NCI-H187 (cell line): ENCODE results near the gene CD69.
"Not testable (repeated sequence)": the region's sequence is repeated elsewhere in the genome, so short reads cannot be mapped to it uniquely, and the experiment has no call there.

Source experiments
- DNase-seq, 2 experiments: peaks; one replicate each; lab custom pipeline; 2025; lab: John Stamatoyannopoulos, UW

The CD69 gene

GRCh38 chr12:9750276-9751203, 10.2 kb downstream of the CD69 start:
- DNase-seq = peak in 1 of 2 experiments; percentile 14

DNA sequence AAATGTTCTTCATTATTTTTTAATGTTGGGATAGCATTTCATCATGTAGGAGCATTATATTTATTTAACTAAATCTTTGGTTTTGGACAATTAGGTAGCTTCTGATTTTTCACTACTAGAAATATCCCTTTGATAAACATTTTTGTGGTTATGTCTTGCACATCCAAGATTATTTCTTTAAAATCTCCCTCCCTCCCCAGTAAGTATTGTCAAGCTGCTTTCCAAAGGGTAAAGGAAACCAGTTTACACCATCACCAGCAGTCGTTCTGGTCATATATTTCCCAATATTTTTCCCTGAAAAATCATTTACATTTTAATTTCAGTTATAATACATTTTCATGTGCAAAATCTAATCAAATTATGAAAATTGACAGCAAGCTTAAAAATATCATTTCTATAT, 11.1 kb downstream of the CD69 start:
- no peak for DNase-seq

- DNase-seq = no peak
Observed at GRCh38 chr12:9745199-9745598, 15.5 kb downstream of the CD69 start.

DNA sequence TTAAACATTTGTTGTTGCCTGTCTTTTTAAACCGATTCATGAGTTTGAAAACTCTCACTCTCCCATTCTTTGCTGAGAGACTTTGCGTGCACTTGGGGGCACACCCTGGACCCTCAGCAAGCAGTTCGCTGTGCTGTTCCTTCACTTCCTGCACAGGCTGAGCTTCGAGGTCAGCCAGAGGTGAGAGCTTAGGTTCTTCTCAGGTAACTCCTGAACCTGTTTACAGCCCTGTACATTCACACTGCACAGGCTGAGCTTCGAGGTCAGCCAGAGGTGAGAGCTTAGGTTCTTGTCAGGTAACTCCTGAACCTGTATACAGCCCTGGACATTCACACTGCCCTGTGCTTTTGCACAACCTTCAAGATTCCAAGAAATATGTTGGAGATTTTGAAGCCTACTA, 18.0 kb downstream of the CD69 start:
- no peak for DNase-seq

DNA sequence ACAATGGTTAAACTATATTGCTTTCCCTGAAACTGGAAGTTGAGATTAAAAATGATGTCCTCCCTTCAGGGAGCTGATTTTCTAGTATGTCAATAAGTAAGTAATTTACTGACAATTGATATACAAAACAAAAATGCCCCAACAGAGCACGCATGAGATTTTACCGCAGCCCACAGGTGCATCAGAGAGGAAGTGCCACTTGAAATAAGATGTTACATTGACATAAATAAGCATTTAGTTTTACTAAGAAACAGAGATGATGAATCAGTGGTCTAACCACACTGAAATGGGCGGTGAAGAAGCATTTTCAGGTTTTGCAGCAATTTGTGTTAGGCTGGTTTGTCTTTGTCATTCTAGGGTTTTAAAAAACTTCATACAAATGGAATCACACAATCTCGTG, 19.0 kb downstream of the CD69 start:
- DNase-seq = no peak

DNA sequence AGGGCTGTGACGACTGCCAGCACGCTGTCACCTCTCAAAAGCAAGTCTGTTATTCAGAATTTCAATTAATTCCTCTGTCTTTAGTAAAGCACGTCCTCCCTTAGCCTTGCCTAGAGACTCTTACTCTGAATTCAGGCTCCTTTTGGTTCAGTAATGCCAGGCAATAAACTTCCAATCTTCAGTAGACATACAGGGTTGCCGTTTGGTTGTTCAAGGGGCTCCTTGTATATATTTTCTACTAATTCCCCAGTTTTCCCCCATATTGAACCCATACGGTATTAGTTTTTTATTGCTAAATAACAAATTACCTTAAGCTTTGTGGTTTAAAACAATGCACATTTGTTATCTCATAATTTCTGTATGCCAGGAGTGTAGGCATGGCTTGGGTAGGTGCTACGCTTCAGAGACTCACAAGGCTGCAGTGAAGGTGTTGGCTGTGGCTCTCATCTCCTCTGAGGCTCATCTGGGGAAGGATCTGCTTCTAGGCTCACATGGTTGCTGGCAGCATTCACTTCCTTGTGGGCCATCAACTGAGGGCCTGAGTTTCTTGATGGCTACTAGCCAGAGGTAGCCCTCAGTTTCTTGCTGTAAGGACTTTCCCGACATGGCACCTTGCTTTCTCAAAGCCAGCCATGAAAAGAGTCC, 20.5 kb downstream of the CD69 start:
- DNase-seq = no peak

GRCh38 chr12:9739404-9740105, 21.1 kb downstream of the CD69 start:
- DNase-seq = not testable (repeated sequence)

- DNase-seq = not testable (repeated sequence)
Observed at GRCh38 chr12:9738905-9739304, 21.8 kb downstream of the CD69 start.

DNA sequence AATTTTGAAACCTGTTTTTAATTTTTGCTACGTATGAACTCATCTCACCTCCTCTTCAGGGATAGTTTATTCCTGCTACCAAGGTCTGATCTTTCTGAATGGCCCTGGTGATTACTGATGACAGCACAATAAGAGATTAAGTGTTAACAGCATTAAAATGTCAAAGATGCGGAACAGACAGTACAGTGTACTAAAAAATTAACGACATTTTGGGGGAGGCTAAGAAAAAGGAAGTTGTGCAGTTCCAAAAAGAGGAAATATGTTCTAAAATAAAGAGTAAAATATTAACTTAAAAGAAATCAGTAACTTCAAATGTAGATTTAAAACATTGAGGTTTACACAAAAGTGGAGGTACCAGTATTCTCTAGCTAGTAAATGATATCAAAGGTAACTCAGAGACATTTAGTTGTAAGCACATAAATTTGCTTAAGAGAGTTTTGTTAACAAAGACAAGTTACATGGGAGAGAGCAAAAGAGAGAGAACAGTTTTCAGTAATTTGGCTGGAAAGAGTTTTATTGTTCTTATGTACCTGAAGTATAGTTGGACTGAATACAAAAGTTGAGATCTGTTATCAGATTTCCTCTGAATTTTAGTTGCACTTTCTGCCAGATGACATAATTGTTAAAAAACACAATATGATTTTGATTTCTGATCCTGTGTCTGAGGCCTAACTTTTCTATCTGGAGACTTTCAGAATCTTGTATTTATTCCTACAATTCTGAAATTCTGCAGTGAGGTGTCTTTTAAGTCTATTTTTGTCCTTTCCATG, 23.6 kb downstream of the CD69 start:
- no peak for DNase-seq

GRCh38 chr12:9735601-9736000, 25.1 kb downstream of the CD69 start:
- DNase-seq = no peak

DNA sequence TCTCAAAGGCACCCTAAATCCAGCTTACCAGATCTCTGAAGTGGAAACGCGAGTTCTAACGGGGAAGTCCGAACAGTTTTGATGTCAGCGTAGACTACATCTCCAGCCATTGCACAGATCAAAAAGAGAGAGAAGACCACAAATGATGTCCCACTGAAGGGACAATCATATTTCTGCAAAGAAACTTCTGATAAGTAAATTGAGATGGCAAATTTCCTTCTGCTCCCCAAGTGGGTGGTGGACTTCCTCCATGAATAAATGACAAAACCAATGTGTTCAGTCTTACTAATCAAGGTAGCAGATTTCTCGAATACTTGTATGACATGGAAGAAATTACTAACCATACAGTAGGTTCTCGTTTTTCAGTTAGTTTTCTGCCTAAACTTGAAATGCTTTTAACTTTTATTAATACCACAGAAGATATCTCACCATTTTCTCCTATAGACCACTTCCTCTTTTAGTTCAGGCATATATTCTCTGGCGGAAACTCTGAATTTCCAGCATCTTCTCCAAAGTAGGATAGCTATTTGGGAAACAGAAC, 27.7 kb downstream of the CD69 start, which contains the start of gene CLECL1:
Gene CLECL1 (minus strand): TSS at position 177 of the 541 bp plus-strand sequence.
- no peak for DNase-seq

GRCh38 chr12:9731797-9732196, 28.9 kb downstream of the CD69 start:
- DNase-seq = no peak

DNA sequence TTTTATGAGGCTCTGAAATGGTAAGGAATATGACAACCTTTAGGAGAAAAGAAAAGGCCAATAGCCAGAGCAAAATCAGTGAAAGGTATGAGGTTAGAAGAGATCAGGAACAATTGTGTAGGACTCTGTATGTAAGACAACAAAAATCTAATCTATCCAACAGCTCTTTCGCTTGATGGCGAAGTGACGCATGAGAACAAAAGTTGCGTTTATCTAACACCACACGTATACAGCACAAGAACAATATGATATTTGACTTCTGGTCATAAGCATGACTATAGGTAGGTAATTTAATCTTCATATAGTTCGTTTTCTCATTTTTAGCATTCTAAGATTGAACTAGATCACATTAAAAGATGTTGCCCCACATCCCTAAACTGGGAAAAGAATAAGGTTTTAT, 29.3 kb downstream of the CD69 start:
- no peak for DNase-seq

DNA sequence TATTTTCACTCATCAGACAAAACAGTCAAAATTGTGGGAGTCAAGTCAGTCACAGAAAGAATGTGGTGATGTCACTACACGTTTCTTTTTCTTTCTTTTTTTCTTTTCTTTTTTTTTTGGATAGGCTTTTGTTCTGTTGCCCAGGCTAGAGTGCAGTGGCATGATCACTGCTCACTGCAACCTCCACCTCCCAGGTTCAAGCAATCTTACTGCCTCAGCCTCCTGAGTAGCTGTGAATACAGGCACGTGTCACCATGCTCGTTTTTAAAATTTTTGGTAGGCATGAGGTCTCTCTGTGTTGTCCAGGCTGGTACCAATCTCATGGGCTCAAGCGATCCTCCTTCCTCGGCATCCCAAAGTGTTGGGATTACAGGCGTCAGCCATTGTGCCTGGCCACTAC, 30.1 kb downstream of the CD69 start:
- DNase-seq = no peak

- DNase-seq = no peak
Observed at GRCh38 chr12:9730011-9730410, 30.7 kb downstream of the CD69 start.

GRCh38 chr12:9729082-9729481, 31.6 kb downstream of the CD69 start:
- no peak for DNase-seq

DNA sequence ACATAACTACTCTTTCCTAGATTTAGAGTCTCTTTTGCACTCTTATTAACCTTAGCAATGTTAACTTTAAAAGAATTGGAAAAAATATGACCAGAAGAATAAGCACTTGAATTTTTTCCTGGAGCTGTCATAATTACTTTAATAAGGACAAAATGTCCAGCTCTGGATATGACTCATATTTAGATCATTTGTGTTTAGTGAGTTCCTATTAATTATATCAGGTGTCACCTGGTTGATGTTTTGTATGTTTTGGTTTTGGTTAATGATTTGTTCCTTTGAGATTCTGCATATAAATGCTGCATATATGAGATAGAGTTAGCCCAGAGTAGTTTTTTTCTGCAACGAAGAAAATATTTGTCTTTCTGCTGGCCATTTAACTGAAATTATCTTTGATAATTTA, 32.9 kb downstream of the CD69 start:
- no peak for DNase-seq

DNA sequence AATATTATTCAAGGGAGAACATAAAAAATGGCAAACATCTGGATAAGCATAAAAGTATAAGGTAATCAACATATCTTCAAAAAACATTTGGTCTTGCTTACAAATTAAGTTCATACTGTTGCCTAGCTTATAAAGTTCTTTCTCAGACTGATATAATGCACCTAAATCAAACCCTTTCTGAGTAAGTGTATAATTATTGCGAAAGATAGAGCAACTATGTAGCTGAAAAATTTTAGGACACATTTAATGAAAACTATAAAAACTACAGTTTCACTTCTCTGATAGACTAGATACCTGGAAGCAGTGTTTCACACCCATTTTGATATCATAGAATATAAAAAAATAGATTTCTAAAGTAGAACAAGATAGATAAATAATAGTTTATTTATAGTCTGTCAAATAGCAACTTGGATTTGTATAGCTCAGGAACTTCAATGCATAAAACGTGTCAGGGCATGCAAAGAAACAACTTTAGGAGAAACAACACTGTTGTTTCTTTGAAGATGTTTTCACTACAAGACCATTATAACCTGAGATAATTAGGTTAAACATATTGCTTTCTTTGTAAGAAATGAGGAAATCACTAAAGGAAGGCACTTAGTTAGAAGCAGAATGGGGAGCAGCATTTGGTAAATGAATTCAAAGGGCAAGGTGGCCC, 35.4 kb downstream of the CD69 start:
- no peak for DNase-seq

DNA sequence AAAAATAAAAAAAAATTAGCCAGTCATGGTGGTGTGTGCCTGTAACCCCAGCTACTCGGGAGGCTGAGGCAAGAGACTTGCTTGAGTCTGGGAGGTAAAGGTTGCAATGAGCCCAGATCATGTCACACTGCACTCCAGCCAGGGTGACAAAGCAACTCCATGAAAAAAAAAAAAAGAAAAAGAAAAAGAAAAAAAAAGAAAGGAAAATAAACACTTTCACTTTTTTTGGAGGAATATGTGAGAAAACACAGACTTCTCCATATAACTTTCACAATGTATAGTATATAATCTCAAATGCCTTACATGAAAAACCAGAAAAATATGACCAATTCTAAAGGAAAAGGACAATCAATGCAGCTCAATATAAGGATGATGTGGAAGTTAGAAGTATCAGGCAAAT, 36.7 kb downstream of the CD69 start:
- DNase-seq = no peak

GRCh38 chr12:9721394-9722092, 39.2 kb downstream of the CD69 start:
- DNase-seq = no peak
